Peyer's patch (tissue), 4 donors: ENCODE measurements around the gene NCS1.

ENCODE experiments used
- CTCF ChIP-seq, 6 experiments: fragments of 450-650 bp in 4 of 6; fragments of 200-600 bp in 2 of 6; sonication (generic) in 1 of 6; IDR thresholded peaks; one replicate each; pipeline ENCODE4 v1.5.1; 2017 to 2019; ENCODE audit warnings: antibody characterized with exemption in 6 of 6, mild to moderate bottlenecking in 3 of 6, moderate library complexity in 1 of 6
- POLR2A ChIP-seq, 2 donors: fragments of 450-650 bp; IDR thresholded peaks; one replicate each; pipeline ENCODE4 v1.5.1; 2017; ENCODE audit warnings: antibody characterized with exemption in 2 of 2, mild to moderate bottlenecking in 2 of 2, moderate library complexity in 2 of 2

DNA sequence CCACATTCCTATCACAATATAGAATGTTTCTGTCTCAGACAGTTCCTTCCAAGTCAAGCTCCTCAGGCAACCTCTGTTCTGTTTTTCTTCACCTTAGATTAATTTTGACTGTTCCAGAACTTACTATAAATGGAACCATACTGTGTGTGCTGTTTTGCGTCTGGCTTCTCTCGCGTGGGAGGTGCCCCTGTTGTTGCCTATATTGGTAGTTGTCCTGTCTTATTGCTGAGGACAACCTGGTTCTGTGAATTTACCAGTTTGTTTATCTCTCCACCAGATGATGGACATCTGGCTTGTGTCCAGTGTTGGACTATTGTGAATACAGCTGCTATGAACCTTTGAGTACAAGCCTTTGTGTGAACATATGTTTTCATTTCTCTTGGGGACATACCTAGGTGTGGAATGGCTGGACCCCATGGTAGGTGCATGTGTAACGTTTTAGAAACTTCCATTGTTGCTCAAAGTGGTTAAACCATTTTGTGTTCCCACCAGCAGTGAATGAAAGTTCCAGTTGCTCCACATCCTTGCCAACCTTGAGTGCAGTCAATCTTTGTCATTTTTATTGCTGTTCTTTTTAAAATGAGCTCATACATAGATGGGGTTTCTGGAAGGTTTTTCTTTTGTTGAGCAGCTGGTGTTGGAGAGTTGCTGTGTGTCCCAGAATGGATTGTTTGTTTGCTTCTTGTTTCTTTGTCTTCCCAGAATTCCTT lies 111.5 kb downstream of the NCS1 start:
- TF ChIP-seq POLR2A (IDR thresholded peaks at IDR 0.05) (no peak), CTCF (IDR thresholded peaks at IDR 0.05) (no peak)
